ENCODE data around the gene PLPPR1.

Gene PLPPR1

GRCh38 chr9:101341958-101342357 is 313.4 kb downstream of the PLPPR1 start:
- no peak overlapping the region for H3K27ac ChIP-seq (ENCODE audit: insufficient read depth, low read length, poor library complexity, severe bottlenecking)
- no peaks in the 10 kb centered on the region for H3K36me3 ChIP-seq (ENCODE audit: control insufficient read depth, insufficient read depth, low read length)
- no peak for DNase-seq
- no peak overlapping the region for H3K4me3 ChIP-seq (ENCODE audit: insufficient read depth, low read depth, low read length, poor library complexity, severe bottlenecking)
- H3K4me1 ChIP-seq (ENCODE audit: control insufficient read depth, insufficient read depth, low read length, poor library complexity, severe bottlenecking), result no peaks in the 10 kb centered on the region
- H3K9me3 ChIP-seq (ENCODE audit: control insufficient read depth, low read length), result no peaks in the 10 kb centered on the region
- no peaks in the 10 kb centered on the region for H3K27me3 ChIP-seq (replicated peaks; ENCODE audit: control insufficient read depth, insufficient read depth, low read length, poor library complexity, severe bottlenecking)

GRCh38 chr9:101342595-101342994 is 314.1 kb downstream of the PLPPR1 start:
- H3K27me3 ChIP-seq (replicated peaks; ENCODE audit: control insufficient read depth, insufficient read depth, low read length, poor library complexity, severe bottlenecking), result no peaks in the 10 kb centered on the region
- H3K27ac ChIP-seq (ENCODE audit: insufficient read depth, low read length, poor library complexity, severe bottlenecking), result no peak overlapping the region
- H3K4me3 ChIP-seq (ENCODE audit: insufficient read depth, low read depth, low read length, poor library complexity, severe bottlenecking), result no peak overlapping the region
- no peak for DNase-seq
- no peaks in the 10 kb centered on the region for H3K36me3 ChIP-seq (ENCODE audit: control insufficient read depth, insufficient read depth, low read length)
- H3K9me3 ChIP-seq (ENCODE audit: control insufficient read depth, low read length), result no peaks in the 10 kb centered on the region
- no peaks in the 10 kb centered on the region for H3K4me1 ChIP-seq (ENCODE audit: control insufficient read depth, insufficient read depth, low read length, poor library complexity, severe bottlenecking)

GRCh38 chr9:101350285-101350684 is 321.8 kb downstream of the PLPPR1 start:
- no peaks in the 10 kb centered on the region for H3K4me1 ChIP-seq (ENCODE audit: control insufficient read depth, insufficient read depth, low read length, poor library complexity, severe bottlenecking)
- H3K36me3 ChIP-seq (ENCODE audit: control insufficient read depth, insufficient read depth, low read length), result no peaks in the 10 kb centered on the region
- H3K27me3 ChIP-seq (replicated peaks; ENCODE audit: control insufficient read depth, insufficient read depth, low read length, poor library complexity, severe bottlenecking), result no peaks in the 10 kb centered on the region

GRCh38 chr9:101352892-101353463 is 324.5 kb downstream of the PLPPR1 start:
- Histone ChIP-seq H3K4me3 (ENCODE audit: insufficient read depth, low read depth, low read length, poor library complexity, severe bottlenecking) (no peak overlapping the region), H3K9me3 (ENCODE audit: control insufficient read depth, low read length) (no peaks in the 10 kb centered on the region), H3K4me1 (ENCODE audit: control insufficient read depth, insufficient read depth, low read length, poor library complexity, severe bottlenecking) (no peaks in the 10 kb centered on the region), H3K36me3 (ENCODE audit: control insufficient read depth, insufficient read depth, low read length) (no peaks in the 10 kb centered on the region), H3K27me3 (replicated peaks; ENCODE audit: control insufficient read depth, insufficient read depth, low read length, poor library complexity, severe bottlenecking) (no peaks in the 10 kb centered on the region), H3K27ac (ENCODE audit: insufficient read depth, low read length, poor library complexity, severe bottlenecking) (no peak overlapping the region)
- no peak for DNase-seq

More at GRCh38 chr9:101350285-101350684, 321.8 kb downstream of the PLPPR1 start:
- Histone ChIP-seq H3K4me3 (ENCODE audit: insufficient read depth, low read depth, low read length, poor library complexity, severe bottlenecking) (no peak overlapping the region), H3K27ac (ENCODE audit: insufficient read depth, low read length, poor library complexity, severe bottlenecking) (no peak overlapping the region), H3K9me3 (ENCODE audit: control insufficient read depth, low read length) (no peaks in the 10 kb centered on the region)
- DNase-seq, result no peak

- H3K27me3 ChIP-seq (replicated peaks; ENCODE audit: control insufficient read depth, insufficient read depth, low read length, poor library complexity, severe bottlenecking), result no peaks in the 10 kb centered on the region
- H3K27ac ChIP-seq (ENCODE audit: insufficient read depth, low read length, poor library complexity, severe bottlenecking), result no peak overlapping the region
- DNase-seq, result no peak
- no peaks in the 10 kb centered on the region for H3K9me3 ChIP-seq (ENCODE audit: control insufficient read depth, low read length)
- H3K4me3 ChIP-seq (ENCODE audit: insufficient read depth, low read depth, low read length, poor library complexity, severe bottlenecking), result no peak overlapping the region
- no peaks in the 10 kb centered on the region for H3K36me3 ChIP-seq (ENCODE audit: control insufficient read depth, insufficient read depth, low read length)
- H3K4me1 ChIP-seq (ENCODE audit: control insufficient read depth, insufficient read depth, low read length, poor library complexity, severe bottlenecking), result no peaks in the 10 kb centered on the region
These were observed 325.2 kb downstream of the PLPPR1 start for GRCh38 chr9:101353683-101354082.

- H3K9me3 ChIP-seq (ENCODE audit: control insufficient read depth, low read length), result no peaks in the 10 kb centered on the region
These were observed 325.7 kb downstream of the PLPPR1 start for GRCh38 chr9:101354143-101354764.

GRCh38 chr9:101354765-101355708 is 326.5 kb downstream of the PLPPR1 start:
- no peak overlapping the region for H3K4me3 ChIP-seq (ENCODE audit: insufficient read depth, low read depth, low read length, poor library complexity, severe bottlenecking)

More at GRCh38 chr9:101354143-101354764, 325.7 kb downstream of the PLPPR1 start:
- no peaks in the 10 kb centered on the region for H3K4me1 ChIP-seq (ENCODE audit: control insufficient read depth, insufficient read depth, low read length, poor library complexity, severe bottlenecking)
- no peaks in the 10 kb centered on the region for H3K36me3 ChIP-seq (ENCODE audit: control insufficient read depth, insufficient read depth, low read length)
- no peaks in the 10 kb centered on the region for H3K27me3 ChIP-seq (replicated peaks; ENCODE audit: control insufficient read depth, insufficient read depth, low read length, poor library complexity, severe bottlenecking)
- no peak overlapping the region for H3K4me3 ChIP-seq (ENCODE audit: insufficient read depth, low read depth, low read length, poor library complexity, severe bottlenecking)
- H3K27ac ChIP-seq (ENCODE audit: insufficient read depth, low read length, poor library complexity, severe bottlenecking), result no peak overlapping the region
- DNase-seq, result no peak

GRCh38 chr9:101356619-101357018 is 328.1 kb downstream of the PLPPR1 start:
- no peak overlapping the region for H3K27ac ChIP-seq (ENCODE audit: insufficient read depth, low read length, poor library complexity, severe bottlenecking)
- DNase-seq, result no peak
- no peak overlapping the region for H3K4me3 ChIP-seq (ENCODE audit: insufficient read depth, low read depth, low read length, poor library complexity, severe bottlenecking)
- H3K9me3 ChIP-seq (ENCODE audit: control insufficient read depth, low read length), result no peaks in the 10 kb centered on the region
- no peaks in the 10 kb centered on the region for H3K36me3 ChIP-seq (ENCODE audit: control insufficient read depth, insufficient read depth, low read length)
- H3K27me3 ChIP-seq (replicated peaks; ENCODE audit: control insufficient read depth, insufficient read depth, low read length, poor library complexity, severe bottlenecking), result no peaks in the 10 kb centered on the region
- H3K4me1 ChIP-seq (ENCODE audit: control insufficient read depth, insufficient read depth, low read length, poor library complexity, severe bottlenecking), result no peaks in the 10 kb centered on the region

More at GRCh38 chr9:101354765-101355708, 326.5 kb downstream of the PLPPR1 start:
- Histone ChIP-seq H3K36me3 (ENCODE audit: control insufficient read depth, insufficient read depth, low read length) (no peaks in the 10 kb centered on the region), H3K27me3 (replicated peaks; ENCODE audit: control insufficient read depth, insufficient read depth, low read length, poor library complexity, severe bottlenecking) (no peaks in the 10 kb centered on the region), H3K4me1 (ENCODE audit: control insufficient read depth, insufficient read depth, low read length, poor library complexity, severe bottlenecking) (no peaks in the 10 kb centered on the region), H3K9me3 (ENCODE audit: control insufficient read depth, low read length) (no peaks in the 10 kb centered on the region), H3K27ac (ENCODE audit: insufficient read depth, low read length, poor library complexity, severe bottlenecking) (no peak overlapping the region)
- DNase-seq, result no peak

- no peaks in the 10 kb centered on the region for H3K36me3 ChIP-seq (ENCODE audit: control insufficient read depth, insufficient read depth, low read length)
- DNase-seq, result no peak
- no peaks in the 10 kb centered on the region for H3K27me3 ChIP-seq (replicated peaks; ENCODE audit: control insufficient read depth, insufficient read depth, low read length, poor library complexity, severe bottlenecking)
- no peak overlapping the region for H3K4me3 ChIP-seq (ENCODE audit: insufficient read depth, low read depth, low read length, poor library complexity, severe bottlenecking)
- no peak overlapping the region for H3K27ac ChIP-seq (ENCODE audit: insufficient read depth, low read length, poor library complexity, severe bottlenecking)
- no peaks in the 10 kb centered on the region for H3K4me1 ChIP-seq (ENCODE audit: control insufficient read depth, insufficient read depth, low read length, poor library complexity, severe bottlenecking)
- H3K9me3 ChIP-seq (ENCODE audit: control insufficient read depth, low read length), result no peaks in the 10 kb centered on the region
These were observed 331.2 kb downstream of the PLPPR1 start for GRCh38 chr9:101359679-101360078.

GRCh38 chr9:101360647-101361046 is 332.1 kb downstream of the PLPPR1 start:
- Histone ChIP-seq H3K27me3 (replicated peaks; ENCODE audit: control insufficient read depth, insufficient read depth, low read length, poor library complexity, severe bottlenecking) (no peaks in the 10 kb centered on the region), H3K9me3 (ENCODE audit: control insufficient read depth, low read length) (no peaks in the 10 kb centered on the region), H3K36me3 (ENCODE audit: control insufficient read depth, insufficient read depth, low read length) (no peaks in the 10 kb centered on the region), H3K4me3 (ENCODE audit: insufficient read depth, low read depth, low read length, poor library complexity, severe bottlenecking) (no peak overlapping the region), H3K4me1 (ENCODE audit: control insufficient read depth, insufficient read depth, low read length, poor library complexity, severe bottlenecking) (no peaks in the 10 kb centered on the region), H3K27ac (ENCODE audit: insufficient read depth, low read length, poor library complexity, severe bottlenecking) (no peak overlapping the region)
- no peak for DNase-seq

Data from effector memory CD4-positive, alpha-beta T cell (primary cell).